A673 (cell line): ENCODE data around the gene LACRT. TPM values are rescaled to one million over a fixed set of nuclear protein-coding genes. Genes with fewer than 3 reads are reported as not detected.

ENCODE experiments used
- BruUV-seq: library from RNA; stranded (reverse); fragments of 400-500 nt; replicated peaks from 2 replicates; lab custom pipeline; 2021; lab: Mats Ljungman, UMichigan
- CTCF ChIA-PET: fragments of 300-600 bp; sonication (Branson Sonifier 250); formaldehyde crosslinking; loops from one replicate; lab custom pipeline; 2022; ENCODE audit warnings: antibody characterized with exemption; lab: Charles Lee
- POLR2A ChIA-PET: fragments of 300-600 bp; sonication (Branson Sonifier 250); formaldehyde crosslinking; loops from one replicate; lab custom pipeline; 2022; ENCODE audit warnings: antibody characterized with exemption; ENCODE audit not compliant: low non-redundant PET; lab: Charles Lee
- DNase-seq: peaks from one replicate; pipeline ENCODE4 v3.0.0-alpha.2; 2015; ENCODE audit warnings: low spot score
- H3K27ac ChIP-seq: fragments of 200-600 bp; sonication (generic); 2 replicates; pipeline ENCODE4 v1.5.1; 2016; ENCODE audit warnings: mixed run types, low read depth, mild to moderate bottlenecking, mixed read lengths, antibody characterized with exemption, low read length; ENCODE audit not compliant: poor library complexity, severe bottlenecking
- H3K27me3 ChIP-seq: fragments of 200-600 bp; sonication (generic); replicated peaks from 2 replicates; pipeline ENCODE4 v1.6.1; 2017; ENCODE audit warnings: mixed run types, low read depth, mild to moderate bottlenecking, mixed read lengths, antibody characterized with exemption, low read length; ENCODE audit not compliant: insufficient read depth, poor library complexity
- H3K36me3 ChIP-seq: fragments of 200-600 bp; sonication (generic); 2 replicates; pipeline ENCODE4 v1.6.1; 2016; ENCODE audit warnings: mixed run types, mild to moderate bottlenecking, mixed read lengths, antibody characterized with exemption, low read length; ENCODE audit not compliant: insufficient read depth, poor library complexity, severe bottlenecking
- H3K4me1 ChIP-seq: fragments of 200-600 bp; sonication (generic); 2 replicates; pipeline ENCODE4 v1.6.1; 2017; ENCODE audit warnings: mixed run types, mild to moderate bottlenecking, mixed read lengths, antibody characterized with exemption, low read length; ENCODE audit not compliant: insufficient read depth, poor library complexity, severe bottlenecking
- H3K4me3 ChIP-seq: fragments of 200-600 bp; sonication (generic); 2 replicates; pipeline ENCODE4 v1.5.1; 2016; ENCODE audit warnings: low read depth, mixed run types, mild to moderate bottlenecking, mixed read lengths, low read length; ENCODE audit not compliant: poor library complexity, severe bottlenecking
- H3K9me3 ChIP-seq: fragments of 200-600 bp; sonication (generic); 2 replicates; pipeline ENCODE4 v1.6.1; 2016; ENCODE audit warnings: mixed run types, low read depth, mild to moderate bottlenecking, mixed read lengths, antibody characterized with exemption, low read length; ENCODE audit not compliant: poor library complexity, severe bottlenecking
- EZH2 ChIP-seq: fragments of 200-600 bp; sonication (generic); IDR thresholded peaks from 2 replicates; pipeline ENCODE4 v1.6.1; 2017; ENCODE audit warnings: borderline replicate concordance, low read depth, mild to moderate bottlenecking, mixed read lengths, antibody characterized with exemption, low read length; ENCODE audit not compliant: poor library complexity, severe bottlenecking
- intact Hi-C: fragments of 100-400 bp; cut with micrococcal nuclease; formaldehyde crosslinking; loops from one replicate; pipeline ENCODE4 v1.10.0; 2022; ENCODE audit not compliant: unreplicated experiment
- total RNA-seq: library from RNA; stranded (reverse); gene quantifications from 2 replicates; pipeline ENCODE4 v1.2.3, GENCODE V29; 2021
- TF ChIP-seq, protein P1 (sequence below): fragments of 300-800, 200-600 bp; sonication (generic); conservative IDR thresholded peaks from 2 replicates; pipeline ENCODE4 v1.5.1; 2017; ENCODE audit warnings: low read depth, mild to moderate bottlenecking, antibody characterized with exemption, low read length, moderate library complexity, mixed read lengths

Gene LACRT
- total RNA-seq, 1 experiment from 2014 or later, result not detected

GRCh38 chr12:54650889-54651288 lies 16.2 kb upstream of the LACRT start:
- POLR2A ChIA-PET, result no interaction called here
- no peaks in the 10 kb centered on the region for H3K27me3 ChIP-seq
- CTCF ChIA-PET, result no interaction called here
- H3K4me3 ChIP-seq, result no peak overlapping the region
- H3K36me3 ChIP-seq, result no peaks in the 10 kb centered on the region
- intact Hi-C loops, result no loop called here
- H3K27ac ChIP-seq, result no peak overlapping the region
- TF ChIP-seq, protein P1, sequence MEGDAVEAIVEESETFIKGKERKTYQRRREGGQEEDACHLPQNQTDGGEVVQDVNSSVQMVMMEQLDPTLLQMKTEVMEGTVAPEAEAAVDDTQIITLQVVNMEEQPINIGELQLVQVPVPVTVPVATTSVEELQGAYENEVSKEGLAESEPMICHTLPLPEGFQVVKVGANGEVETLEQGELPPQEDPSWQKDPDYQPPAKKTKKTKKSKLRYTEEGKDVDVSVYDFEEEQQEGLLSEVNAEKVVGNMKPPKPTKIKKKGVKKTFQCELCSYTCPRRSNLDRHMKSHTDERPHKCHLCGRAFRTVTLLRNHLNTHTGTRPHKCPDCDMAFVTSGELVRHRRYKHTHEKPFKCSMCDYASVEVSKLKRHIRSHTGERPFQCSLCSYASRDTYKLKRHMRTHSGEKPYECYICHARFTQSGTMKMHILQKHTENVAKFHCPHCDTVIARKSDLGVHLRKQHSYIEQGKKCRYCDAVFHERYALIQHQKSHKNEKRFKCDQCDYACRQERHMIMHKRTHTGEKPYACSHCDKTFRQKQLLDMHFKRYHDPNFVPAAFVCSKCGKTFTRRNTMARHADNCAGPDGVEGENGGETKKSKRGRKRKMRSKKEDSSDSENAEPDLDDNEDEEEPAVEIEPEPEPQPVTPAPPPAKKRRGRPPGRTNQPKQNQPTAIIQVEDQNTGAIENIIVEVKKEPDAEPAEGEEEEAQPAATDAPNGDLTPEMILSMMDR, result no peak
- TF ChIP-seq EZH2, result no peak
- DNase-seq, result no peak
- peaks cover 5% of the 10 kb centered on the region for H3K4me1 ChIP-seq
- no peaks in the 10 kb centered on the region for H3K9me3 ChIP-seq
- no TSS peak for BruUV-seq

- TF ChIP-seq EZH2, result no peak
- TF ChIP-seq, protein P1, result no peak
- Histone ChIP-seq H3K27me3 (no peaks in the 10 kb centered on the region), H3K36me3 (no peaks in the 10 kb centered on the region), H3K9me3 (no peaks in the 10 kb centered on the region), H3K4me3 (no peak overlapping the region), H3K27ac (no peak overlapping the region), H3K4me1 (peaks cover 4% of the 10 kb centered on the region)
- no TSS peak for BruUV-seq
- no peak for DNase-seq
- intact Hi-C loops, result no loop called here
- ChIA-PET CTCF (no interaction called here), POLR2A (no interaction called here)
These were observed 15.7 kb upstream of the LACRT start for GRCh38 chr12:54650409-54650808.

GRCh38 chr12:54649825-54650224 lies 15.1 kb upstream of the LACRT start:
- POLR2A ChIA-PET, result no interaction called here
- no peak overlapping the region for H3K4me3 ChIP-seq
- H3K27ac ChIP-seq, result no peak overlapping the region
- CTCF ChIA-PET, result no interaction called here
- H3K4me1 ChIP-seq, result peaks cover 4% of the 10 kb centered on the region
- no peaks in the 10 kb centered on the region for H3K27me3 ChIP-seq
- intact Hi-C loops, result no loop called here
- no peak for DNase-seq
- H3K9me3 ChIP-seq, result no peaks in the 10 kb centered on the region
- no TSS peak for BruUV-seq
- TF ChIP-seq, protein P1, result no peak
- no peak for TF ChIP-seq EZH2
- H3K36me3 ChIP-seq, result no peaks in the 10 kb centered on the region
